Coronary artery (tissue), 2 donors: Measurements from ENCODE around the gene NOSTRIN.

Experiments
- DNase-seq: peaks from one replicate; pipeline ENCODE4 v3.0.0-alpha.2; 2017; ENCODE audit warnings: low spot score
- H3K27ac ChIP-seq, 2 donors: fragments of 200-600 bp; sonication (generic); one replicate each; pipeline ENCODE4 v1.5.1; 2016 to 2019
- H3K4me3 ChIP-seq: fragments of 200-600 bp; sonication (generic); 2 replicates; pipeline ENCODE4 v1.5.1; 2016; ENCODE audit warnings: mild to moderate bottlenecking, moderate library complexity
- CTCF ChIP-seq: fragments of 200-600 bp; sonication (generic); IDR thresholded peaks from one replicate; pipeline ENCODE4 v1.5.1; 2019; ENCODE audit warnings: antibody characterized with exemption

The NOSTRIN gene

DNA sequence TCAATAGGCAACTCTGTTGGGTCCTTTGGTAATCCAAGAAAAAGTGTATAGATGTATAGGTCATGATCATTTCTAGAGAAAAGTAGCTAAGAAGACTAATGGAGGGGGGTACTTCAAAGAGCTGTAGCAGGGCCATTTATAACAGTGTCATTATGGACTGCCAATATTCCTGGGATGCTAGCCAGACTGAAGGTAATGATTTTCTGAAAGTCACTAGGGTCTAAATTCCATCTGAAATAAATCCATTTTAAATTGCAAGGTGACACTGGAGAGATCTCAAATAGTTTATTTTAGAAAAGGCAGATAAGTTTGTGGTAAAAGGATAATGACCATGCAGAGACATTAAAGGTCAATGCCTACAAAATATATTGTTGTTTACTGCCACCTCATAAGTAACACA lies 92.3 kb downstream of the NOSTRIN start:
- no peak for DNase-seq
- H3K4me3 ChIP-seq, result no peak overlapping the region
- no peak for TF ChIP-seq CTCF
- H3K27ac ChIP-seq, result no peak overlapping the region

GRCh38 chr2:168895771-168896170 lies 93.3 kb downstream of the NOSTRIN start:
- H3K27ac ChIP-seq, result no peak overlapping the region
- DNase-seq, result no peak
- no peak overlapping the region for H3K4me3 ChIP-seq
- no peak for TF ChIP-seq CTCF

GRCh38 chr2:168896783-168897182 lies 94.3 kb downstream of the NOSTRIN start:
- no peak for TF ChIP-seq CTCF
- no peak overlapping the region for H3K4me3 ChIP-seq

DNA sequence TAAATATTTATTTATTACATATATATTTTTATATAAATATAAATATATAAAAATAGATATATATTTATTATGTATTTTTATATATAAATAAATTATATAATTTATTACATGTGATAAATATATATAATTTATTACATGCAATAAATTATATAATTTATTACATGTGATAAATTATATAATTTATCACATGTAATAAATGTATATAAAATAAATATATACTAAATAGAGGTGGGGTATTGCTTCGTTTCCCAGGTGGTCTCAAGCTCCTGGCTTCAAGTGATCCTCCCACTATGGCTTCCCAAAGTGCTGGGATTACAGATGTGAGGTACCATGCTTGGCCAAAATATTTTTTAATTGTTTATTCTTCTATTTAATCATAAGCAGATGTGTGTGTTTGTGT lies 95.0 kb downstream of the NOSTRIN start:
- DNase-seq, result no peak
- H3K4me3 ChIP-seq, result no peak overlapping the region
- no peak overlapping the region for H3K27ac ChIP-seq
- no peak for TF ChIP-seq CTCF

More at GRCh38 chr2:168896783-168897182, 94.3 kb downstream of the NOSTRIN start:
- no peak for DNase-seq
- no peak overlapping the region for H3K27ac ChIP-seq

DNA sequence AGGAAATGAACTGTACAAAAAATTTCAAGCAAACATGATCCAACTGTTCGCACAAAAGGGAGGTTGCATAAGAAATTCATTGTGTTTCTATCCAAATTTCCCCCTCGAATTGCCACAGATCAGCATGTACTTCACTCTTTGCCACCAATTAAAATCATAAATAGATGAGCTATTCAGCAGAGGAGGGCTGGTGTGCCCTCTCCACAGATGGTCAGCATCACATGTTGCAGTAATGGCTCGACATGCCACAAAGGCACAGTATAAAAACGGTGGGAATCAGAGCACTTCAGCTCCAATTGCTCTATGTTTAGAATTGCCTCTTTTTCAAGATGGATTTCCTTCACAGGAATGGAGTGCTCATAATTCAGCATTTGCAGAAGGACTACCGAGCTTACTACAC lies 98.6 kb downstream of the NOSTRIN start, which contains the start of gene G6PC2:
Gene G6PC2 (plus strand): TSS at position 289 of the 400 bp plus-strand sequence. CDS start 41 bp downstream, at position 330.
- Histone ChIP-seq H3K27ac (no peak within 1 kb of the TSS), H3K4me3 (no peak within 1 kb of the TSS)
- DNase-seq, result no peak
- no peak for TF ChIP-seq CTCF

- DNase-seq, result no peak
- TF ChIP-seq CTCF, result no peak
- no peak overlapping the region for H3K27ac ChIP-seq
- H3K4me3 ChIP-seq, result no peak overlapping the region
Observed at GRCh38 chr2:168903888-168904287, 101.5 kb downstream of the NOSTRIN start.

DNA sequence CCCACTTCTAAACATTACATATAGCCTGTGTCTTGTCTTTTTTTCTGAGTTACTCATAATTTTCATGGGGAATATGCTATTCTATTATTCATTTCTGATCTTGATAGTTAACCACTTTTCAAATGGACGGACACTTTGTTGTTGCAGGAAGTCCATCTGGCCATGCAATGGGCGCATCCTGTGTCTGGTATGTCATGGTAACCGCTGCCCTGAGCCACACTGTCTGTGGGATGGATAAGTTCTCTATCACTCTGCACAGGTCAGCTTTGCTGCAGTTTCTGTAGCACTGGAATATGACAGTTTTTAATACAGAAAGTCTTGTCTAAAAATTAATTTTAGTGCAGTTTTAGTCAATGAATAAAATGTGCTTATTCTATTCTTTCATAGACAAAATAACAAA lies 101.9 kb downstream of the NOSTRIN start:
- Histone ChIP-seq H3K4me3 (no peak overlapping the region), H3K27ac (no peak overlapping the region)
- no peak for DNase-seq
- no peak for TF ChIP-seq CTCF
